ENCODE data around the gene S100A9.
"Not testable (repeated sequence)": the region's sequence is repeated elsewhere in the genome, so short reads cannot be mapped to it uniquely, and the experiment has no call there.

Gene S100A9

DNA sequence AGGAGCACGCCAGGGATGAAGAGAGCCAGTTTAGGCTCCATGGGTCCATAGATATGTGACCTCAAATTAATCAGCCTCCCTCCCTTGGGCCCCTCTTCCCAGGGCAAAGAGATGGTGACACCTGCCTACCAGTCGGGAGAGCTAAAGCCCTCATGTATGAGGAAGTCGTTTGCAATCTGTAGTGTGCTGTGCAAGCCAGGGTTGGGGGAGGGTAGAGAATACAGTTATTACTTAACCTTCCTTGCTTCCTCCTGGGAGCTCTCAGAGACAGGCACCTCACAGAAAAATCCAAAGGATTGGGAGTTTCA, 13.0 kb upstream of the S100A9 start:
- no peak for DNase-seq

DNA sequence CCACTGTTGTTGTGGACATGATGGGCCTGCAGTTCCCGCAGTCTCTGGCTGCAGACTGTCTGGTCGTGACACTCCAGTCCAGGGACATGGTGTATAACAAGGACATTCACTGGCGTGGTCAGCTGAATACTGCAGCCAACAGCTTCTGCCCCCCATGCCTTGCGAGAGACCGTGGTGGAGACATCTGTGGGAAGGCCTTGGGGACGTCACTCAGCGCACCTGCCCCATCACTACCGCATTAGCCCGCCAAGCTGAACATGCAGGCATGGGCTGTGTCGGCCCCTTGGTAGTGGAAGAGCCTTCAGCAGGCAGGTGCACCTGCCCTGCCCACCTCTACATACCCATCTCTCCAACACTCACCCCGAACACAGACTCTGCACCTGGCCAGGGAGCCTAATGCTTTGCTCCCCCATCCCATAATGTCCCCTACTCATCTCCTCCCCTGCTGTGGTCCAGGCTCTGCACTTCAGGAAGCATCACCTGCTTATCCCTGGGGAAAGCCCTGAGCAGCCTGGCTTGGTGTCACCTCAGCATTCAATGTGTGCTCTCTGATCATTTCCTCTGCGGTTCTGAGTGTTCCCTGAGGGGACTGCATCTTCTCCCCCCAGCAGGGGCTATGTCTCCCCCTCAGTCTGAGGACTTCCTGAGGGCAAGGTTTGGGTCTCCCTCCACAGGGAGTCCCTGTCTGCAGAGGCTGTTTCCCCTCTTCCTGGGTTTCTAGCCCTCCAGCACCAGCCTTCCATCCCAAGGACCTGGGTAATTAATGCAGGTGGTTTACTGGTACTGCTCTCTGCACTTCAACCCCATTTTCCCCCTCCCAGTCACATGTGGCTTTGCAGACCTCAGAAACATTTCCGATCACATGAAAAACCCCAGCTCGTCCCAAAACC, 12.2 kb upstream of the S100A9 start:
- no peak for DNase-seq

- DNase-seq, result no peak
Measured at GRCh38 chr1:153346077-153346723, 11.5 kb upstream of the S100A9 start.

GRCh38 chr1:153347049-153347448, 10.6 kb upstream of the S100A9 start:
- not testable (repeated sequence) for DNase-seq

DNA sequence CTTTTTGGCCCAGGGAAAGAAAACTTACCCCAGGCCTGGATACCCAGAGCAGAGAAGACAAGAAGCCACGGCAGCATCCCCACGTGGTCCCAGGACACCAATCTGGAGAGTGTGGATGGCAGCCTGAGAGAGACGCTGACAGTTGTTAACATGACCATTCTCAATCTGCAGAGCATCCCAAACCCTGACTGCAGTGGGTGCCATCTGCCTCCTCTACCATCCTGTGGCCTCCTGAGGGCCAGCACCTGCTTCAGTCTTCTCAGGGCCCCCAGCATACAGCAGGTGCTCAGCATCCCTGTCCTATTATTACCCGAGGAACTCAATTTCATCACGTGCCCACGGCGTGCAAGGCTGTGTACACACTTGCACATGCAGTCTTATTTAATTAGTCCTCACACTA, 9.8 kb upstream of the S100A9 start:
- no peak for DNase-seq

- no peak for DNase-seq
Measured at GRCh38 chr1:153348511-153349362, 8.9 kb upstream of the S100A9 start, which contains the start of gene PGLYRP4. Gene PGLYRP4 (minus strand): TSS chr1:153348841. CDS start chr1:153347932, 909 bp downstream.

- no peak for DNase-seq
Measured at GRCh38 chr1:153349363-153350320, 8.0 kb upstream of the S100A9 start.

DNA sequence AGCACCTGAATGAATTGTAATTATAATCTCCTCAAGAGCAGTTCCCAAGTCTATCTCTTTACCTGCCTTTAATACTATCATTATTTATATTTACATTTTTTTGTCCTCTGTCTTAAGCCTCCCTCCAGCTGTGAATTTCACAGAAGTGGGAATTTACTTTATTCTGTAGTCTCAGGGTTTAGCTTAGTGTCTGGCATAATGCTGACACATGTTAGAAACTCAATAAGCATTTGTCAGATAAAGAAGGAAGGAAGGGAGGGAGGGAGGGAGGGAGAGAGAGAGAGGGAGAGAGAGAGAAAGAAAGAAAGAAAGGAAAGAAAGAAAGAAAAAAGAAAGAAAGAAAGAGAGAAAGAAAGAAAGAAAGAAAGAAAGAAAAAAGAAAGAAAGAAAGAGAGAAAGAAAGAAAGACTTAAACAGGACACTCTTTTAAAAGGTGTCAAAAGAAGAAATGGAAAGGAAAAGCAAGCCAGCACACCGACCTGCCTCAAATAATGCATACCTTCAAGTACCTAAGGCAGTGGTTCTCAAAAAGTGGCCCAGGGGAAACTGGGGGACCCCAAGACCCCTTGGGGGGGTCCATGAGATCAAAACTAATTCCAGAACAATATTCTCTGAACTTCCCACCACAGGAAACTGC, 7.2 kb upstream of the S100A9 start:
- DNase-seq, result no peak

GRCh38 chr1:153352523-153352922, 5.1 kb upstream of the S100A9 start:
- DNase-seq, result peak in 33 of 51 donors; percentile 3 to 73 (median 27)

DNA sequence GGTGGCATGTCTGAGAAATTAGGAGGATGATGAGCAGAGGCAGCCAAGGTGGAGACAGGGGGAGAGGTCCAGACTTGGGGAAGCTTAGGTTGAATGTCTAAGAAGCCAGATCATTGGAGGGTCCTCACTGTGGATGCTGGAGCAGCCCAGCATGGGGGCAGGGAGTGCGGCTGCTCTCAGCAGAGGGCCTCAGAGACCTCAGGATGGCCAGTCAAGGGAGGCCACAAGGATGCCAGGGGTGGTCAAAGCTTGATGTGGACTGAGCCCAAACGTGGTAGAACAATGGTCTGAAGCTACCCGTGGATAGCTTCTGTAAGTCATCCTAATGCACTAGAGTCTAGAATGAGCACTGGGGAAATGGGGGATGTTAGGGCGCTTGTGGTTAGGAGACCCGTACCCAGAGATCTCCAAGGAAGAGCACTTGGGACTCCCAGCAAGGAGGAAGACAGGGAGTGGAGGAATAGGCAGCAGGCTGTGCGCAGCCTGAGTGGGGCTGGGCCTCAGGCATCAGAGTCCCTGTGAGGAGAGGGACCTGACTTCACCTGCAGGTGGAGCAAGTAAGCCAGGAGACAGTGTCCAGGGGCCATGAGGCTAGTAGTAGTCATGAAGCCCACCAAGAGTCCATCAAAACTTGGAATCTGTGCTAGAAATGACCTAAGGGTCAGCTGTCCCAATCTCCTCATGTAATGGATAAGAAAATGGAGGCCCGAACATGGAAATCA, 4.3 kb upstream of the S100A9 start:
- DNase-seq, result no peak

- DNase-seq, result no peak
Measured at GRCh38 chr1:153354515-153355193, 3.0 kb upstream of the S100A9 start.

DNA sequence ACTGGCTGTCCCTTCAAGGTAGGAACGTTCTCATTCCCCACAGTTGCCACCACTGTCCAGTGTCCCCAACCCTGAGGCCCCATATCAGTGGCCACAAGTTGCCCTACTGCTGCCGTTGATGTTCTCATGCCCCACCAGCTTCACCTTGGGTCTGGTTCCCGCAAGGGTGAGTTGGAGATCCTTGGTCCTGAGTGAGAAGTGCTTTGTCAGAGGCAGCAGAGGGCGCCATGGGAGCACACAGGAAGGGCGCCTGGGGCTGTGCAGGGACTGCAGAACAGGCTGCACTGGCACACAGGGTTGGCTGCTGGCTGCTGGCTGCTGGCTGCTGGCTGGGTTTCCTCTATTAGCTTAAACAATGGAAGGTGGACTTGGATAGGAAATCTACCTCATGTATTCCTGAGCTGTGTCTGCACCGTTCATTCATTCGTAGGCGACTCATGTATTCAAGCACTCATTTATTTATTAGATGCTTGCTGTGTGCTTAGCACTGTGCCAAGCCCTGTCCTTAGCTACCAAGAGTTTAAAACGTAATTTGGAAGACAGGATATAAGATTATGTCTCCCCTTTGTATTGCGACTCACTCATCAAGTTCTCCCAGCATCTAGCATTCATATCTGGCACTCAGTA, 2.1 kb upstream of the S100A9 start:
- DNase-seq, result peak in 2 of 51 donors; percentile 1 to 9

DNA sequence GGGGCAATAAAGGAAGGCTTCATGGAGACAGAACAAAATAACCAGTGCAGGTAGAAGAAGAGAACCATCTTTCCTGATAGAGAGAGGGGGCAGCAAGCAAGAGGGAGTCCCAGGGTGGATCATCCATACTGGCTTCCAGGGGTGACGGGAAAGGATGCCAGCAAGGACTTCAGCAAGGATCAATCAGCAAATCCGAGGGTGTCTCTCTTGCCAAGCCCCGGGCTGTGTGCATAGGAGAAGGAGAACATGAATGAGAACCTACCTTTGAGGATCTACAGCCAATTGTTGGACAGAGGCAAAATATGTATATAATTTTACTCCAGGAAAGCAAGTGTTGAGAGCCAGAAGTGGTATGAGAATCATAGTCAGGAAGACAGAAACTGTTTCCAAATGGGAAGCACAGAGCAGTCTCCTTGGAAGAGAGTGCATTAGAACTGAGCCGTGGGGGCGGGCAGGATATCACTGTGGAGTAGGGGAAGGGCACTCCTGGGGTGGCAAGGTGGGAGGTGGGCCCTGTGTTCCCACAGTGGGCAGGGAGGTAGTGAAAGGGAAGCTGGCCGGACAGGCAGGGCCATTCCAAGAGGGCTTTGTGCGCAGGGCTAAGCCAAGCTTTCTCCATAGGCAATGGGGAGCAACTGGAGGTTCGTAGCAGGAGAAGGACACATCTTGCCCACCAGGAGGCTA, 1.1 kb upstream of the S100A9 start:
- DNase-seq, result no peak

DNA sequence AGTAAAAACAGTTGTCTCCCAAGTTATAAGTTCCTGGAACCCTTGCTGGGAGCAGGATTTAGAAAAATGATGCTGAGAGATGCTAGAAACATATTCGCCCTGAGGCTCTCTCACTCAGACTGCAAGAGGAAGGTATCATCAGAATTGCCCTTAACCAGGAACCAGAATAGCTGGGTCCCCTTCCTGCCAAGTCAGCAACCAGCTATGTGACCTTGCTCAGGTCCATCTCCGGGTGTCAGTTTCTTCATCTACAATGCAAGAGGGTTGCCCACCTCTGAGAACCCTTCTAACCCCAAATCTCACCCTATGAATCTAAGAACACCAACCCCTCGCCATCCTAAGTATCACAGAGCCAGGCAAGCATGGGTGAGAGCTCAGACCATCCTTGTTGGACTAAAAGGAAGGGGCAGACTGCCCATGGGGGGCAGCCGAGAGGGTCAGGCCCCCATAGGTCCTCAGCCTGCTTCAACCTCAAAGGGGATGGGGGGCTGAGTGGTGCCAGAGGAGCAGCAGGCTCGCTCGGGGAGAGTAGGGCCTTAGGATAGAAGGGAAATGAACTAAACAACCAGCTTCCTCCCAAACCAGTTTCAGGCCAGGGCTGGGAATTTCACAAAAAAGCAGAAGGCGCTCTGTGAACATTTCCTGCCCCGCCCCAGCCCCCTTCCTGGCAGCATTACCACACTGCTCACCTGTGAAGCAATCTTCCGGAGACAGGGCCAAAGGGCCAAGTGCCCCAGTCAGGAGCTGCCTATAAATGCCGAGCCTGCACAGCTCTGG, 390 bp upstream of the S100A9 start:
- DNase-seq, result peak in 3 of 51 donors; percentile 2 to 8 (median 6)

DNA sequence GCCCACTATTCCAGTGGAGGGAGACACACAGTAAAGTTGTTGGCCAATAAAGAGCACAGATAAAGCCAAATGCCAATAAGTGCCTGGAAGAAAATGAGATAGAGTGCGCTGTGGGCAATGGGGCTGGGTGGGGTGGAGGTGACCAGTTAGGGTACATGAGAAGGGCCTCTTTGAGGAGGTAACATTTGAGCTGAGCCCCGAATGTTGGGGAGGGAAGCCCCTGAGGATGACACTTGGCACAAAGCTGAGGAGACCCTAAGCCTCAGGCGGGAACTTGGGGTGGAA, 979 bp downstream of the S100A9 start:
- DNase-seq, result no peak

- DNase-seq, result no peak
Measured at GRCh38 chr1:153359241-153359640, 1.6 kb downstream of the S100A9 start.

GRCh38 chr1:153360190-153360589, 2.5 kb downstream of the S100A9 start:
- no peak for DNase-seq

Measured in hypothalamus (tissue), 51 donors.